Measurements from ENCODE around the gene FOCAD. TPM values are rescaled to one million over a fixed set of nuclear protein-coding genes. Genes with fewer than 3 reads are reported as not detected.
"Not testable (repeated sequence)": the region's sequence is repeated elsewhere in the genome, so short reads cannot be mapped to it uniquely, and the experiment has no call there.

FOCAD gene
- total RNA-seq, 1 donor from 2014 or later: 60.1 TPM

- Mint-ChIP-seq H3K4me3 (no peak overlapping the region), H3K27ac (ENCODE audit: unreplicated experiment) (no peak overlapping the region), H3K27me3 (ENCODE audit: low read depth) (no peaks in the 10 kb centered on the region), H3K9me3 (no peaks in the 10 kb centered on the region), H3K36me3 (ENCODE audit: low read depth) (no peaks in the 10 kb centered on the region), H3K4me1 (peaks cover 7% of the 10 kb centered on the region)
- no peak for DNase-seq (ENCODE audit: low read depth, low spot score)
- TF ChIP-seq CTCF (conservative IDR thresholded peaks at IDR 0.05): no peak
Measured at GRCh38 chr9:20663133-20663532, 20.9 kb upstream of the FOCAD start.

- TF ChIP-seq CTCF (conservative IDR thresholded peaks at IDR 0.05): no peak
- Mint-ChIP-seq H3K9me3 (no peaks in the 10 kb centered on the region), H3K36me3 (ENCODE audit: low read depth) (peaks cover 4% of the 10 kb centered on the region), H3K27me3 (ENCODE audit: low read depth) (no peaks in the 10 kb centered on the region), H3K4me1 (peaks cover 7% of the 10 kb centered on the region), H3K4me3 (no peak overlapping the region), H3K27ac (ENCODE audit: unreplicated experiment) (no peak overlapping the region)
- DNase-seq (ENCODE audit: low read depth, low spot score): no peak
Measured at GRCh38 chr9:20664501-20664900, 19.6 kb upstream of the FOCAD start.

- DNase-seq (ENCODE audit: low read depth, low spot score): no peak
- TF ChIP-seq CTCF (conservative IDR thresholded peaks at IDR 0.05): no peak
- Mint-ChIP-seq H3K9me3 (no peaks in the 10 kb centered on the region), H3K27ac (ENCODE audit: unreplicated experiment) (no peak overlapping the region), H3K4me1 (no peaks in the 10 kb centered on the region), H3K27me3 (ENCODE audit: low read depth) (no peaks in the 10 kb centered on the region), H3K36me3 (ENCODE audit: low read depth) (peaks cover 9% of the 10 kb centered on the region), H3K4me3 (no peak overlapping the region)
Measured at GRCh38 chr9:20670395-20670794, 13.7 kb upstream of the FOCAD start.

GRCh38 chr9:20671635-20672034 lies 12.4 kb upstream of the FOCAD start:
- H3K36me3 Mint-ChIP-seq (ENCODE audit: low read depth): peaks cover 19% of the 10 kb centered on the region
- DNase-seq (ENCODE audit: low read depth, low spot score): no peak
- H3K4me1 Mint-ChIP-seq: no peaks in the 10 kb centered on the region
- TF ChIP-seq CTCF (conservative IDR thresholded peaks at IDR 0.05): no peak
- H3K9me3 Mint-ChIP-seq: peaks cover 4% of the 10 kb centered on the region
- no peaks in the 10 kb centered on the region for H3K27me3 Mint-ChIP-seq (ENCODE audit: low read depth)
- no peak overlapping the region for H3K4me3 Mint-ChIP-seq
- H3K27ac Mint-ChIP-seq (ENCODE audit: unreplicated experiment): no peak overlapping the region

GRCh38 chr9:20673537-20673936 lies 10.5 kb upstream of the FOCAD start:
- H3K4me1 Mint-ChIP-seq; H3K27me3 Mint-ChIP-seq (ENCODE audit: low read depth); H3K4me3 Mint-ChIP-seq; H3K9me3 Mint-ChIP-seq; H3K27ac Mint-ChIP-seq (ENCODE audit: unreplicated experiment); DNase-seq (ENCODE audit: low read depth, low spot score): not testable (repeated sequence)
- peaks cover 19% of the 10 kb centered on the region for H3K36me3 Mint-ChIP-seq (ENCODE audit: low read depth)

- Mint-ChIP-seq H3K4me3 (no peak overlapping the region), H3K9me3 (no peaks in the 10 kb centered on the region), H3K36me3 (ENCODE audit: low read depth) (peaks cover 3% of the 10 kb centered on the region), H3K4me1 (peaks cover 41% of the 10 kb centered on the region), H3K27me3 (ENCODE audit: low read depth) (no peaks in the 10 kb centered on the region), H3K27ac (ENCODE audit: unreplicated experiment) (no peak overlapping the region)
- DNase-seq (ENCODE audit: low read depth, low spot score): no peak
- no peak for TF ChIP-seq CTCF (conservative IDR thresholded peaks at IDR 0.05)
Measured at GRCh38 chr9:20681467-20681866, 2.6 kb upstream of the FOCAD start.

Data from neural crest cell (in vitro differentiated cells).